GM12875 (cell line): ENCODE measurements around the gene SEZ6L.

Experiments
- H3K4me3 ChIP-seq: one replicate; pipeline ENCODE4 v1.5.1; 2011; ENCODE audit warnings: low read depth, low read length, control low read depth
- CTCF ChIP-seq: IDR thresholded peaks from 2 replicates; pipeline ENCODE4 v1.5.1; 2011; ENCODE audit warnings: low read depth, mild to moderate bottlenecking, control low read depth, inconsistent platforms, low read length, moderate library complexity, borderline replicate concordance; ENCODE audit not compliant: insufficient read depth

SEZ6L gene

DNA sequence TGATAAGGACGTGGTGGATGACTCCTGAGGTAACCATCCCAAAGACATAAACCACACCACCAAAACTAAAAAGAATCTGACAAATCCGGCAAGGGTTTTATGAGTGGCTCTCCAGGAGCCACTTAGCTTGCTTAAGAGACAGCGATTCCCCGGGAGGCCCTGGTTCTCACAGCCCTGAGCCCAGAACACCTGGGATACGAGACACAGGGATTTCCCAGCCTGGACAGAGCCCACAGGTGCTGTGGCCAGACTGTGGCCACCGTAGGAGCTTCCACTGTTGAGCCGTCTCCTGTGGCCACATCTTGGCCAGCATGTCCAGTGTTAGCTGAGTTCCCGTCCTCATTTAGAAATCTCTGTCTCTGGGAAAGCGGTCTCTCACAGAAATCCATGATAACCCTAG lies 188.6 kb downstream of the SEZ6L start:
- no peak for TF ChIP-seq CTCF
- no peak overlapping the region for H3K4me3 ChIP-seq

GRCh38 chr22:26359156-26359555 lies 189.9 kb downstream of the SEZ6L start:
- no peak for TF ChIP-seq CTCF
- no peak overlapping the region for H3K4me3 ChIP-seq

GRCh38 chr22:26360169-26360885 lies 191.1 kb downstream of the SEZ6L start:
- no peak overlapping the region for H3K4me3 ChIP-seq
- peak; percentile 74 for TF ChIP-seq CTCF

DNA sequence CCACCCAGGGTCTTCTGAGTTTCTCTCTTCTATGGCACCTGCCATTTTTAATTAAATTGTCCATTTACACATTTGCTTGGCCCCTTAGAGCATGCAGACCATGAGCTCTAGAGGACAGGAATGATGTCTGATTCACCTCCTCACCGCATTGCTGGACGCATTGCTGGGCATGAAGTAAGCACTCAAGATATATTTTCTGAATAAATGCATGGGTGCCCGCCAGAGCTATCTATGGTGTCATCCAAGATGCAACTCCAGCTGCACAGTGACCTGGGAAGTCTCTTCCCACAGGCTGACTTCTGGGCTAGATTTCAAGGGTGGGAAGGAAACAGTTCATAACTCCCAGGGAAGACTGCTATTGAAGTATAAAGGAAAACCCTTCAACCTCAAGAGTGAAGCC lies 193.2 kb downstream of the SEZ6L start:
- no peak for TF ChIP-seq CTCF

GRCh38 chr22:26364066-26365015 lies 195.1 kb downstream of the SEZ6L start:
- peak; percentile 80 for TF ChIP-seq CTCF
- H3K4me3 ChIP-seq: no peak overlapping the region

More for the DNA sequence above, 193.2 kb downstream of the SEZ6L start:
- no peak overlapping the region for H3K4me3 ChIP-seq

- H3K4me3 ChIP-seq: no peak overlapping the region
- peak; percentile 77 for TF ChIP-seq CTCF
These were observed 198.4 kb downstream of the SEZ6L start for GRCh38 chr22:26367402-26368245.
